Measurements from ENCODE around the gene EXOC3. TPM values are rescaled to one million over a fixed set of nuclear protein-coding genes. Genes with fewer than 3 reads are reported as not detected.

The EXOC3 gene
- total RNA-seq, 1 experiment from 2014 or later, result 31.3 TPM

DNA sequence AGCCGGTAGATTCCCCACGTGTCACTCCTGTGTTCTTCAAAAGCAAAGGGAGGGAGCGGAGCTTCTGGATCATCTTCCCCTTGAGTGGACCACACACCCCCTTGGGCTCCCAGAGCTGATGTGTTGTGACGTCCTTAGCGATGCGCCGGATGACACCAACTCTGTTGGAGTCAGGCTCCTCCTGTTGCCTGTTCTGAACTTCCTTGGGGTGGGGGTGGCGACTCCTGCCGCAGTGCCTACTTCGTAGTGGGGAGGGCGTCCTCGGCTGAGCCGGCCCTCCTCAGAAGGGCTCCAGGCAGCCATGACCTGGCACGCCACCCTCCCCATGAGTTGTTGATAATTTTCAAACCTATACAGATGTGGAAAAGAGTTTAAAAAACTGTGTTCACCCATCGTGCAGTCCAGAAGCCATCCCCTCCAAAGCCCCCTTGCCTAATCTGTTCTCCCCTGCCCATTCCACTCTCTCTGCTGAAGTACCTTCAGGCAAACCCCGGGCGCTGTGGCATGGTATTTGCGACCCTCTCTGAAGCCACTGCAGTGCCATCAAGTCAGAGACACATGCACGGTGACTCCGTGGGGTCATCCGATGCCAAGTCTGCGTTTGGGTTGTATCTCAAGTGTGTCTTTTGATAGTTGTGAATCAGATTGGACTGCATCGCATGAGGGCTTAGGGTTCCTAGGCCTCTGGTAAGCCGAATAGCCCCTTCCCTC is 16.7 kb downstream of the EXOC3 start:
- POLR2A ChIA-PET (ENCODE audit: unreplicated experiment), result no interaction called here
- peak overlapping the region; percentile 69 for H3K9ac ChIP-seq (ENCODE audit: low read length)
- no TSS peak for BruUV-seq (replicated peaks)

DNA sequence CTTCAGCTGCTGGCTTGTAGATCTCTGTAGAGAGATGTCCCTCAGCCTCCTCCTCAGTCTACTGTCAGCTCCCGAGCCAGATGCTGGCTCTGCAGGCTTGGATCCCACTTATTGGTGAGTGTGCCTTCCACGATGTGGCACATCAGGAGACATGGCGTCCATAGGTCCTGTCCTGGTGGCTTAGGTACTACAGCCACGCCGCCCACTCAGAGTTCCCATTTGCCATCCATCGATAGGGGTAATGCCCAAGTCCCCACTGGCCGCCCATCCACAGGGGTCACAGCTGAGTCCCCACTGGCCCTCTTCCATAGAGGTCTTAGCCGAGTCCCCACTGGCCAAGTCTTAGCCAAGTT is 17.3 kb downstream of the EXOC3 start:
- POLR2A ChIA-PET (ENCODE audit: unreplicated experiment), result no interaction called here
- Histone ChIP-seq H3K79me2 (ENCODE audit: low read length) (peaks cover 46% of the 10 kb centered on the region), H3K27ac (ENCODE audit: low read length) (no peak overlapping the region), H3K9me3 (ENCODE audit: low read length) (no peaks in the 10 kb centered on the region), H3K9ac (ENCODE audit: low read length) (no peak overlapping the region), H3K4me2 (ENCODE audit: low read length) (no peak overlapping the region), H3K9me2 (replicated peaks; ENCODE audit: low read length) (no peaks in the 10 kb centered on the region), H3K4me3 (ENCODE audit: low read length) (no peak overlapping the region), H4K20me1 (ENCODE audit: low read length) (no peaks in the 10 kb centered on the region), H2AFZ (ENCODE audit: low read length) (no peak overlapping the region), H3K4me1 (ENCODE audit: insufficient read depth, low read length) (peaks cover 21% of the 10 kb centered on the region), H3K27me3 (ENCODE audit: low read length) (no peaks in the 10 kb centered on the region), H3K36me3 (ENCODE audit: low read depth, low read length) (peaks cover 46% of the 10 kb centered on the region; the same call in 1 of the 2 replicates), H3F3A (ENCODE audit: low read length, unreplicated experiment) (no peaks in the 10 kb centered on the region)
- TF ChIP-seq, protein P1, sequence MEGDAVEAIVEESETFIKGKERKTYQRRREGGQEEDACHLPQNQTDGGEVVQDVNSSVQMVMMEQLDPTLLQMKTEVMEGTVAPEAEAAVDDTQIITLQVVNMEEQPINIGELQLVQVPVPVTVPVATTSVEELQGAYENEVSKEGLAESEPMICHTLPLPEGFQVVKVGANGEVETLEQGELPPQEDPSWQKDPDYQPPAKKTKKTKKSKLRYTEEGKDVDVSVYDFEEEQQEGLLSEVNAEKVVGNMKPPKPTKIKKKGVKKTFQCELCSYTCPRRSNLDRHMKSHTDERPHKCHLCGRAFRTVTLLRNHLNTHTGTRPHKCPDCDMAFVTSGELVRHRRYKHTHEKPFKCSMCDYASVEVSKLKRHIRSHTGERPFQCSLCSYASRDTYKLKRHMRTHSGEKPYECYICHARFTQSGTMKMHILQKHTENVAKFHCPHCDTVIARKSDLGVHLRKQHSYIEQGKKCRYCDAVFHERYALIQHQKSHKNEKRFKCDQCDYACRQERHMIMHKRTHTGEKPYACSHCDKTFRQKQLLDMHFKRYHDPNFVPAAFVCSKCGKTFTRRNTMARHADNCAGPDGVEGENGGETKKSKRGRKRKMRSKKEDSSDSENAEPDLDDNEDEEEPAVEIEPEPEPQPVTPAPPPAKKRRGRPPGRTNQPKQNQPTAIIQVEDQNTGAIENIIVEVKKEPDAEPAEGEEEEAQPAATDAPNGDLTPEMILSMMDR (conservative IDR thresholded peaks at IDR 0.05; ENCODE audit: low read depth, low read length), result no peak
- TF ChIP-seq EZH2phosphoT487 (IDR thresholded peaks at IDR 0.05; ENCODE audit: borderline replicate concordance, low read length) (no peak), EZH2 (IDR thresholded peaks at IDR 0.05; ENCODE audit: low read length, unreplicated experiment) (no peak)
- CTCF ChIA-PET, result no interaction called here
- intact Hi-C loops (cut with micrococcal nuclease), result no loop called here
- ATAC-seq, result no peak
- DNase-seq, result no peak
- no TSS peak for BruUV-seq (replicated peaks)

More for the DNA sequence above, 16.7 kb downstream of the EXOC3 start:
- Histone ChIP-seq H3K4me2 (ENCODE audit: low read length) (peak overlapping the region; percentile 74), H3K9me3 (ENCODE audit: low read length) (no peaks in the 10 kb centered on the region), H3K4me1 (ENCODE audit: insufficient read depth, low read length) (peaks cover 21% of the 10 kb centered on the region), H3K27ac (ENCODE audit: low read length) (peak overlapping the region; percentile 90), H4K20me1 (ENCODE audit: low read length) (no peaks in the 10 kb centered on the region), H3K9me2 (replicated peaks; ENCODE audit: low read length) (no peaks in the 10 kb centered on the region), H3K4me3 (ENCODE audit: low read length) (no peak overlapping the region), H2AFZ (ENCODE audit: low read length) (no peak overlapping the region), H3K27me3 (ENCODE audit: low read length) (no peaks in the 10 kb centered on the region), H3K36me3 (ENCODE audit: low read depth, low read length) (peaks cover 46% of the 10 kb centered on the region; the same call in 1 of the 2 replicates), H3F3A (ENCODE audit: low read length, unreplicated experiment) (no peaks in the 10 kb centered on the region), H3K79me2 (ENCODE audit: low read length) (peaks cover 51% of the 10 kb centered on the region)
- intact Hi-C loops (cut with micrococcal nuclease), result no loop called here
- CTCF ChIA-PET, result no interaction called here
- no peak for TF ChIP-seq EZH2phosphoT487 (IDR thresholded peaks at IDR 0.05; ENCODE audit: borderline replicate concordance, low read length)
- no peak for TF ChIP-seq EZH2 (IDR thresholded peaks at IDR 0.05; ENCODE audit: low read length, unreplicated experiment)
- TF ChIP-seq, protein P1 (conservative IDR thresholded peaks at IDR 0.05; ENCODE audit: low read depth, low read length), result no peak
- ATAC-seq, result no peak
- no peak for DNase-seq

DNA sequence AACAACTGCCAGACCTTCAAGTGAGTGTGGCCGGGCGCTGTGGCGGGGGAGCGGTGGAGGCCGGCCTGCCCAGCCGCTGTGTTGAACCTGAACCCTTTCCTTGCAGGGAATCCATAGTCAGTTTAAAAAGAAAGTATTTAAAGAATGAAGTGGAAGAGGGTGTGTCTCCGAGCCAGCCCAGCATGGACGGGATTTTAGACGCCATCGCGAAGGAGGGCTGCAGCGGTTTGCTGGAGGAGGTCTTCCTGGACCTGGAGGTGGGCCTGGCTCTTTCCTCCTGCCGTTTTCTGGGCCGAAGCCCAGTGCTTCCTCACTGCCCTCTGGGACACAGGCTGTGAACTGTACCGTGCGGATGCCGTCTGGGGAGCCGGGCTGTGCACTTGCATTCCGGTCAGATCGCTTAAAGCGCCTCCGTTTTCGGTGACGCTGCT is 19.1 kb downstream of the EXOC3 start:
- Histone ChIP-seq H3K4me3 (ENCODE audit: low read length) (no peak overlapping the region), H3K36me3 (ENCODE audit: low read depth, low read length) (peaks cover 40% of the 10 kb centered on the region; the same call in 1 of the 2 replicates), H2AFZ (ENCODE audit: low read length) (no peak overlapping the region), H4K20me1 (ENCODE audit: low read length) (no peaks in the 10 kb centered on the region), H3K9me3 (ENCODE audit: low read length) (no peaks in the 10 kb centered on the region), H3K4me2 (ENCODE audit: low read length) (no peak overlapping the region), H3K4me1 (ENCODE audit: insufficient read depth, low read length) (peaks cover 21% of the 10 kb centered on the region), H3K9ac (ENCODE audit: low read length) (no peak overlapping the region), H3K27me3 (ENCODE audit: low read length) (no peaks in the 10 kb centered on the region), H3F3A (ENCODE audit: low read length, unreplicated experiment) (no peaks in the 10 kb centered on the region), H3K27ac (ENCODE audit: low read length) (no peak overlapping the region), H3K9me2 (replicated peaks; ENCODE audit: low read length) (no peaks in the 10 kb centered on the region), H3K79me2 (ENCODE audit: low read length) (peaks cover 28% of the 10 kb centered on the region)
- intact Hi-C loops (cut with micrococcal nuclease), result no loop called here
- ChIA-PET POLR2A (ENCODE audit: unreplicated experiment) (no interaction called here), CTCF (interaction anchor here (0.6 kb wide), 1 partner anchor 11 kb away, joined by 3 read pairs; no protein-coding TSS in a partner anchor)
- ATAC-seq (no peak), DNase-seq (no peak)
- TF ChIP-seq, protein P1 (conservative IDR thresholded peaks at IDR 0.05; ENCODE audit: low read depth, low read length), result no peak
- TF ChIP-seq EZH2phosphoT487 (IDR thresholded peaks at IDR 0.05; ENCODE audit: borderline replicate concordance, low read length) (no peak), EZH2 (IDR thresholded peaks at IDR 0.05; ENCODE audit: low read length, unreplicated experiment) (no peak)
- no TSS peak for BruUV-seq (replicated peaks)
